Ovary (tissue), 9 donors: ENCODE data around the gene PIK3R2. TPM values are rescaled to one million over a fixed set of nuclear protein-coding genes. Genes with fewer than 3 reads are reported as not detected.

Source experiments
- DNase-seq, 5 donors: peaks; one replicate each; pipeline ENCODE4 v3.0.0-alpha.2; 2019 to 2020
- H3K27ac ChIP-seq, 2 donors: fragments of 200-600 bp; one replicate each; pipeline versions ENCODE4 v1.5.1 to v1.8.0; 2019 to 2022
- H3K27me3 ChIP-seq: fragments of 200-600 bp; one replicate; pipeline ENCODE4 v1.8.0; 2022
- H3K36me3 ChIP-seq: fragments of 200-600 bp; sonication (generic); one replicate; pipeline ENCODE4 v1.5.1; 2019
- H3K4me1 ChIP-seq: one replicate; pipeline ENCODE4 v1.8.1; 2013; ENCODE audit warnings: mild to moderate bottlenecking, moderate library complexity; ENCODE audit not compliant: insufficient read depth
- H3K4me3 ChIP-seq: fragments of 200-600 bp; sonication (generic); one replicate; pipeline ENCODE4 v1.5.1; 2017
- H3K9me3 ChIP-seq, 2 donors: fragments of 200-600 bp in 1 of 2; sonication (generic) in 1 of 2; one replicate each; pipeline versions ENCODE4 v1.5.1 to v1.8.1; 2013 to 2019; ENCODE audit warnings: mild to moderate bottlenecking in 1 of 2, moderate library complexity in 1 of 2
- EP300 ChIP-seq: sonication (generic); formaldehyde crosslinking; IDR thresholded peaks from one replicate; pipeline ENCODE4 v1.6.1; 2017; ENCODE audit warnings: antibody characterized with exemption
- POLR2A ChIP-seq: fragments of 450-650 bp; IDR thresholded peaks from one replicate; pipeline ENCODE4 v1.6.1; 2017; ENCODE audit warnings: antibody characterized with exemption, mild to moderate bottlenecking, moderate library complexity
- WGBS, 3 donors: extraction: QIAGEN DNeasy Blood & Tissue Kit in 1 of 3; methylation state at CpG; one replicate each; pipeline versions ENCODE4 v1.1.5 to v1.1.7; 2013 to 2017; 5-methylcytosine and 5-hydroxymethylcytosine counted together
- intact Hi-C, 4 donors: fragments of 100-400 bp; cut with DNase I; formaldehyde crosslinking; loops; one replicate each; pipeline versions ENCODE4 v1.11.0 to v1.15.1; 2022 to 2023
- polyA plus RNA-seq, 2 donors: library from polyadenylated mRNA; stranded (reverse); fragments of 200-250 nt in 1 of 2; fragments of 350-450 nt in 1 of 2; fragmentation: Illumina TruSeq in 1 of 2; extraction: RNeasy Lipid Tissue Mini Kit (QIAGEN cat#74804) in 1 of 2; gene quantifications; one replicate each; pipeline ENCODE4 v1.2.3, GENCODE V29; 2013 to 2014
- total RNA-seq, 7 donors: library from RNA; depleted of rRNA in 2 of 7; stranded (reverse); fragments of >200 nt in 2 of 7; fragmentation: NEBNext Ultra II Directional in 3 of 7; extraction: Animal tissue kit (Norgen Biotek cat#: 25700) in 3 of 7; gene quantifications; one replicate each; pipeline versions ENCODE4 v1.1.0 to v1.2.4, GENCODE V29; 2016 to 2023
- TF ChIP-seq, protein P1 (sequence below), 3 donors: fragments of 450-650 bp in 2 of 3; fragments of 200-600 bp in 1 of 3; IDR thresholded peaks; one replicate each; pipeline versions ENCODE4 v1.5.1 to v1.8.0; 2016 to 2022; ENCODE audit warnings: antibody characterized with exemption in 3 of 3, mild to moderate bottlenecking in 1 of 3
- donor health status: DM: no; HTN: no; CAD: no; lungs with moderate emphysema.
- donor health status: DM: no; HTN: no; CAD: no.
- donor health status: Bipolar disorder and iron deficiency.
- donor health status: DM: yes; HTN: yes; CAD: no.
- donor health status: DM: no; HTN: no; CAD: no.
- donor health status: DM: yes; HTN: yes; CAD: no.

Gene PIK3R2
- total and polyA plus RNA-seq, 9 donors: 12.8 to 63.2 (median 42.6) TPM

DNA sequence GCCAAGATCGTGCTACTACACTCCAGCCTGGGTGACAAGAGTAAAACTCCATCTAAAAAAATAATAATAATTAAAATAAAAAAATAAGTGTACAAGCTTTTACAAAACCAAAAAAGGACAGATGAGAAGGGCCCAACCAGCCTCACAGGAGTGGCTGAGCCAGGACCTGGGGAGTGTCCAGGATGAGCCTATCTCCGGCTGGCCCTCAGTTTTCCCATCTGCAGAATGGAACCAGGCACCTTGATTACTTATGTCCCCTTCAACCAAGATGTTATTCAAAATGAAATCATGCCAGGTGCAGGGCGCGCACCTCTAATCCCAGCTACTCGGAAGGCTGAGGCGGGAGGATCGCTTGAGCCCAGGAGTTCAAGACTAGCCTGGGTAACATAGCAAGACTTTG lies 11.1 kb downstream of the PIK3R2 start:
- DNase-seq: no peak
- Histone ChIP-seq H3K4me1 (peaks cover 9% of the 10 kb centered on the region), H3K36me3 (no peaks in the 10 kb centered on the region), H3K4me3 (no peak overlapping the region), H3K27me3 (no peaks in the 10 kb centered on the region), H3K27ac (no peak overlapping the region), H3K9me3 (no peaks in the 10 kb centered on the region)
- intact Hi-C loops: loop anchor here in 2 of 4 donors (5.0 to 10.0 kb wide), 2 partner anchors 47 to 49 kb away; no protein-coding TSS in a partner anchor
- 95 to 97% (median 97%) methylated on average over 7 of the region's 7 CpGs for WGBS, 3 donors
- no peak for TF ChIP-seq POLR2A
- TF ChIP-seq EP300: no peak
- TF ChIP-seq, protein P1, sequence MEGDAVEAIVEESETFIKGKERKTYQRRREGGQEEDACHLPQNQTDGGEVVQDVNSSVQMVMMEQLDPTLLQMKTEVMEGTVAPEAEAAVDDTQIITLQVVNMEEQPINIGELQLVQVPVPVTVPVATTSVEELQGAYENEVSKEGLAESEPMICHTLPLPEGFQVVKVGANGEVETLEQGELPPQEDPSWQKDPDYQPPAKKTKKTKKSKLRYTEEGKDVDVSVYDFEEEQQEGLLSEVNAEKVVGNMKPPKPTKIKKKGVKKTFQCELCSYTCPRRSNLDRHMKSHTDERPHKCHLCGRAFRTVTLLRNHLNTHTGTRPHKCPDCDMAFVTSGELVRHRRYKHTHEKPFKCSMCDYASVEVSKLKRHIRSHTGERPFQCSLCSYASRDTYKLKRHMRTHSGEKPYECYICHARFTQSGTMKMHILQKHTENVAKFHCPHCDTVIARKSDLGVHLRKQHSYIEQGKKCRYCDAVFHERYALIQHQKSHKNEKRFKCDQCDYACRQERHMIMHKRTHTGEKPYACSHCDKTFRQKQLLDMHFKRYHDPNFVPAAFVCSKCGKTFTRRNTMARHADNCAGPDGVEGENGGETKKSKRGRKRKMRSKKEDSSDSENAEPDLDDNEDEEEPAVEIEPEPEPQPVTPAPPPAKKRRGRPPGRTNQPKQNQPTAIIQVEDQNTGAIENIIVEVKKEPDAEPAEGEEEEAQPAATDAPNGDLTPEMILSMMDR (IDR thresholded peaks at IDR 0.05): no peak

DNA sequence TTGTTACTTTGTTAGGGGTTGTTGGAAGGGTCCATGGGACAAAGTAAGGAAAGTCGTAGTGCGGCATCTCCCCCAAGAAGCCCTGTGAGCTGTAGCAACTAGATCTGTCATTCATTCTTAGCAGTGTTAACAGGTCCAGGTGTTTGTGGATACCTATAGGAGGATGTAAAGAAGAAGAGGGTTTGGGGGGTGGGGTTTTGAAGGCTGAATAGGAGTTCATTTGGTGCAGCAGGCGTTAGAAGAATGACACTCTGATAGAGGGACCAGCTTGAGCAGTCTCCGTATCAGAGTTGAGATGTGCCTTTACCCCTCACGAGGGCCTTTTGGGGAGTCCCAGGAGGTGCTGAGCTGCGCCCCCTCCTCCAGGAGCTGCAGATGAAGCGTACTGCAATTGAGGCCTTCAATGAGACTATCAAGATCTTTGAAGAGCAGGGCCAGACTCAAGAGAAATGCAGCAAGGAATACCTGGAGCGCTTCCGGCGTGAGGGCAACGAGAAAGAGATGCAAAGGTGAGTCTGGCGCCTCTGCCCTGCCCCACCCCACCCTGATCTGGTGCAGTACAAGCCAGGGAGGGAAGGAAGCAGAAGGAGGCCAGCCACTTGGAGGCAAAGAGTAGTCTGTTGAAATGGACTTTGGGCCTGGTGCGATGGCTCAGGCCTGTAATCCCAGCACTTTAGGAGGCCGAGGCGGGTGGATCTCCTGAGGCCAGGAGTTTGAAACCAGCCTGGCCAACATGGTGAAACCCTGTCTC lies 13.0 kb downstream of the PIK3R2 start:
- TF ChIP-seq, protein P1 (IDR thresholded peaks at IDR 0.05): no peak
- TF ChIP-seq POLR2A (no peak), EP300 (no peak)
- no peaks in the 10 kb centered on the region for H3K36me3 ChIP-seq
- H3K4me3 ChIP-seq: no peak overlapping the region
- intact Hi-C loops: loop anchor here in 1 of 4 donors (10.0 kb wide), 1 partner anchor 51 kb away; no protein-coding TSS in a partner anchor
- H3K4me1 ChIP-seq: peaks cover 11% of the 10 kb centered on the region
- no peaks in the 10 kb centered on the region for H3K27me3 ChIP-seq
- 94 to 96% (median 95%) methylated on average over 15 of the region's 15 CpGs for WGBS, 3 donors
- DNase-seq: no peak
- H3K9me3 ChIP-seq: no peaks in the 10 kb centered on the region
- H3K27ac ChIP-seq: no peak overlapping the region

GRCh38 chr19:18167011-18167410 lies 14.0 kb downstream of the PIK3R2 start:
- H3K27ac ChIP-seq: no peak overlapping the region
- no peaks in the 10 kb centered on the region for H3K36me3 ChIP-seq
- H3K4me3 ChIP-seq: no peak overlapping the region
- 88 to 92% (median 90%) methylated on average over 21 of the region's 21 CpGs for WGBS, 3 donors
- H3K4me1 ChIP-seq: peaks cover 7% of the 10 kb centered on the region
- H3K9me3 ChIP-seq: no peaks in the 10 kb centered on the region
- intact Hi-C loops: loop anchor here in 1 of 4 donors (10.0 kb wide), 1 partner anchor 52 kb away; no protein-coding TSS in a partner anchor
- no peak for TF ChIP-seq EP300
- TF ChIP-seq POLR2A: no peak
- TF ChIP-seq, protein P1 (IDR thresholded peaks at IDR 0.05): no peak
- H3K27me3 ChIP-seq: no peaks in the 10 kb centered on the region
- peak in 1 of 5 donors; percentile 38 for DNase-seq

- WGBS, 3 donors: 65 to 73% (median 68%) methylated on average over 14 of the region's 14 CpGs
- no peak overlapping the region for H3K4me3 ChIP-seq
- no peaks in the 10 kb centered on the region for H3K9me3 ChIP-seq
- intact Hi-C loops: loop anchor here in 1 of 4 donors (10.0 kb wide), 1 partner anchor 53 kb away; no protein-coding TSS in a partner anchor
- H3K36me3 ChIP-seq: no peaks in the 10 kb centered on the region
- H3K27me3 ChIP-seq: no peaks in the 10 kb centered on the region
- peak in 2 of 5 donors; percentile 50 to 56 for DNase-seq
- no peak overlapping the region for H3K27ac ChIP-seq
- peaks cover 7% of the 10 kb centered on the region for H3K4me1 ChIP-seq
- TF ChIP-seq, protein P1 (IDR thresholded peaks at IDR 0.05): peak; percentile 12 to 63 (median 57)
- TF ChIP-seq POLR2A: no peak
- no peak for TF ChIP-seq EP300
Measured at GRCh38 chr19:18167975-18168645, 15.1 kb downstream of the PIK3R2 start.
